ENCODE measurements around the gene GRM5. TPM values are rescaled to one million over a fixed set of nuclear protein-coding genes. Genes with fewer than 3 reads are reported as not detected.

GRM5 gene
- total and polyA plus RNA-seq, 2 donors (not counting 1 experiment from before 2014, with no cell fraction given) = not detected

DNA sequence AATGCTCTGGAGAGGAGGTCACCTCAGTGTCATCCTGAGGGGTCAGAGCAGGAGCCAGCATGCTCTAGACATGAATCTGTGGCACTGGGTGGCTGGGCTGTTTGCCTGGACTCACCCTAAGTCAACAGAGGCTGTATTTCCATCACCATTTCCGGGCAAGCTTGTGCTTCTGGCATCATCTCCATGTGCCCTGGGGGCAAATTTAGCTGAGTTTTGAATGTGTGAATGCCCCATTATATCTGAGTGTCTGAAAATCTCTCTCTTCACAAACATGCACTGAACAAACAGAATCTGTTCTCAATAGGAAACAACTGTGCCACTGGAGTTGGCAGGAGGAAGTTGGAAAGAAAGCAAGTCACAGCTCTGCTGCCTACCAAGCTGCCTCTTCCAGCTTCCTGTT, 356.2 kb downstream of the GRM5 start:
- no peaks in the 10 kb centered on the region for H3K4me1 ChIP-seq (ENCODE audit: control insufficient read depth in 2 of 2, insufficient read depth in 2 of 2, low read length in 2 of 2)
- H3K9me3 Mint-ChIP-seq (ENCODE audit: insufficient read depth) = no peaks in the 10 kb centered on the region
- H3K27ac ChIP-seq (ENCODE audit: low read length in 2 of 2) = no peak overlapping the region
- ChIA-PET POLR2A (no interaction called here), CTCF (no interaction called here)
- H3K4me3 ChIP-seq (ENCODE audit: control extremely low read depth in 1 of 5, extremely low read depth in 1 of 5, insufficient read depth in 1 of 5, low read depth in 2 of 5, low read length in 4 of 5) = no peak overlapping the region
- H3K27ac Mint-ChIP-seq = no peak overlapping the region
- no peak overlapping the region for H3K4me3 Mint-ChIP-seq
- TF ChIP-seq CTCF (IDR thresholded peaks at IDR 0.05) (no peak), EZH2 (IDR thresholded peaks at IDR 0.05; ENCODE audit: borderline replicate concordance, insufficient read depth, low read depth, low read length, poor library complexity, severe bottlenecking) (no peak)
- intact Hi-C loops (cut with micrococcal nuclease) = no loop called here
- no peaks in the 10 kb centered on the region for H3K79me2 ChIP-seq (ENCODE audit: control insufficient read depth, insufficient read depth, low read length)
- H3K27me3 Mint-ChIP-seq = no peaks in the 10 kb centered on the region
- no peak overlapping the region for H3K4me2 ChIP-seq (replicated peaks; ENCODE audit: low read depth, low read length, poor library complexity, severe bottlenecking)
- no peaks in the 10 kb centered on the region for H3K4me1 Mint-ChIP-seq
- no peaks in the 10 kb centered on the region for H3K36me3 ChIP-seq (replicated peaks in 1 of 2; ENCODE audit: control extremely low read depth in 1 of 2, control insufficient read depth in 1 of 2, extremely low read depth in 1 of 2, insufficient read depth in 2 of 2, low read length in 1 of 2)
- no peak overlapping the region for H3K9ac ChIP-seq (ENCODE audit: low read length)
- H3K27me3 ChIP-seq (replicated peaks in 1 of 4; ENCODE audit: control extremely low read depth in 1 of 4, control insufficient read depth in 3 of 4, insufficient read depth in 4 of 4, low read length in 3 of 4) = no peaks in the 10 kb centered on the region
- DNase-seq (no peak), ATAC-seq (ENCODE audit: low read depth) (no peak)
- no CpG with 5 or more reads among the region's 1 CpG for WGBS (ENCODE audit: insufficient coverage)
- H3K9me3 ChIP-seq (ENCODE audit: control extremely low read depth in 1 of 3, control insufficient read depth in 2 of 3, insufficient read depth in 1 of 3, low read length in 2 of 3) = no peaks in the 10 kb centered on the region
- no peaks in the 10 kb centered on the region for H4K20me1 ChIP-seq (ENCODE audit: control insufficient read depth, insufficient read depth, low read length, poor library complexity, severe bottlenecking)
- no peak overlapping the region for H2AFZ ChIP-seq (ENCODE audit: insufficient read depth, low read depth, low read length, poor library complexity, severe bottlenecking)

DNA sequence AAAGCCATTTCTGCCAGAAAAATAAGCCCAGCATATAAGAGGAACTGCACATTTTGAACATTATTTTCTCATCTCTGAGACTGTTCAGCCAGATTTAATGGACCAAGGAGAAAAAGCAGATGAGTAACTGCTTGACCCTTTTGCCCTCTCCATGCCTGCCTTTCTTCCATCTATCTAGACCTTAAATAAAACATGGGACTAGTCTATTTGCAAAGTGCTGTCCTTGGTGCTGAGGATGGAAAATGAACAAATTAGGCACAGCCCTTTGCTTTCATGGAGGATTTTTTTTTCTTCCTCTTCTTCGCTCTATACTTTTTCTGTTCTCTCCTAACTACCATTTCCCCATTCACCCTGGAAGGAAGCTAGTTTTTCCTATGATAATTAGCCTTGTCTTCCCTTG, 361.3 kb downstream of the GRM5 start:
- no peaks in the 10 kb centered on the region for H3K9me3 Mint-ChIP-seq (ENCODE audit: insufficient read depth)
- no peaks in the 10 kb centered on the region for H3K27me3 Mint-ChIP-seq
- H3K79me2 ChIP-seq (ENCODE audit: control insufficient read depth, insufficient read depth, low read length) = no peaks in the 10 kb centered on the region
- WGBS (ENCODE audit: insufficient coverage) = no CpG with 5 or more reads among the region's 1 CpG
- H3K4me1 ChIP-seq (ENCODE audit: control insufficient read depth in 2 of 2, insufficient read depth in 2 of 2, low read length in 2 of 2) = no peaks in the 10 kb centered on the region
- ChIA-PET CTCF (no interaction called here), POLR2A (no interaction called here)
- H4K20me1 ChIP-seq (ENCODE audit: control insufficient read depth, insufficient read depth, low read length, poor library complexity, severe bottlenecking) = no peaks in the 10 kb centered on the region
- no peak overlapping the region for H3K4me3 Mint-ChIP-seq
- TF ChIP-seq EZH2 (IDR thresholded peaks at IDR 0.05; ENCODE audit: borderline replicate concordance, insufficient read depth, low read depth, low read length, poor library complexity, severe bottlenecking) (no peak), CTCF (IDR thresholded peaks at IDR 0.05) (no peak)
- H3K9ac ChIP-seq (ENCODE audit: low read length) = no peak overlapping the region
- no peak overlapping the region for H3K4me3 ChIP-seq (ENCODE audit: control extremely low read depth in 1 of 5, extremely low read depth in 1 of 5, insufficient read depth in 1 of 5, low read depth in 2 of 5, low read length in 4 of 5)
- H3K27ac ChIP-seq (ENCODE audit: low read length in 2 of 2) = no peak overlapping the region
- no peak for ATAC-seq (ENCODE audit: low read depth)
- intact Hi-C loops (cut with micrococcal nuclease) = no loop called here
- no peak for DNase-seq
- no peaks in the 10 kb centered on the region for H3K4me1 Mint-ChIP-seq
- no peak overlapping the region for H3K4me2 ChIP-seq (replicated peaks; ENCODE audit: low read depth, low read length, poor library complexity, severe bottlenecking)
- H3K27me3 ChIP-seq (replicated peaks in 1 of 4; ENCODE audit: control extremely low read depth in 1 of 4, control insufficient read depth in 3 of 4, insufficient read depth in 4 of 4, low read length in 3 of 4) = no peaks in the 10 kb centered on the region
- no peak overlapping the region for H3K27ac Mint-ChIP-seq
- no peak overlapping the region for H2AFZ ChIP-seq (ENCODE audit: insufficient read depth, low read depth, low read length, poor library complexity, severe bottlenecking)
- no peaks in the 10 kb centered on the region for H3K9me3 ChIP-seq (ENCODE audit: control extremely low read depth in 1 of 3, control insufficient read depth in 2 of 3, insufficient read depth in 1 of 3, low read length in 2 of 3)
- H3K36me3 ChIP-seq (replicated peaks in 1 of 2; ENCODE audit: control extremely low read depth in 1 of 2, control insufficient read depth in 1 of 2, extremely low read depth in 1 of 2, insufficient read depth in 2 of 2, low read length in 1 of 2) = no peaks in the 10 kb centered on the region
